SK-N-SH (cell line): ENCODE results near the gene TAOK3.

Experiments used
- EP300 ChIP-seq, 2 experiments: IDR thresholded peaks; 2 replicates each; pipeline versions ENCODE4 v1.4.0 to v1.6.1; 2012; ENCODE audit warnings: borderline replicate concordance in 1 of 2, low read depth in 1 of 2, low read length in 1 of 2
- EZH2phosphoT487 ChIP-seq: fragments of 200-600 bp; sonication (generic); IDR thresholded peaks from 2 replicates; pipeline ENCODE4 v1.6.1; 2017; ENCODE audit warnings: low read depth, mixed run types, mild to moderate bottlenecking, antibody characterized with exemption, moderate library complexity, borderline replicate concordance
- JUND ChIP-seq: IDR thresholded peaks from 2 replicates; pipeline ENCODE4 v1.4.0; 2012
- YY1 ChIP-seq: IDR thresholded peaks from 2 replicates; pipeline ENCODE4 v1.4.0; 2012; ENCODE audit warnings: low read depth, mild to moderate bottlenecking
- TF ChIP-seq, protein P1 (sequence below): fragments of 150-350 bp; IDR thresholded peaks from 2 replicates; pipeline ENCODE4 v1.6.1; 2016; ENCODE audit warnings: mild to moderate bottlenecking, low read depth, low read length
- TF ChIP-seq, protein P2 (sequence below): fragments of 150-350 bp; IDR thresholded peaks from 2 replicates; pipeline ENCODE4 v1.6.1; 2017; ENCODE audit warnings: antibody characterized with exemption, low read length, low read depth, borderline replicate concordance
- TF ChIP-seq, protein P3 (sequence below): fragments of 200-600 bp; sonication (generic); IDR thresholded peaks from 2 replicates; pipeline ENCODE4 v1.6.1; 2017; ENCODE audit warnings: antibody characterized with exemption, mild to moderate bottlenecking, moderate library complexity

DNA sequence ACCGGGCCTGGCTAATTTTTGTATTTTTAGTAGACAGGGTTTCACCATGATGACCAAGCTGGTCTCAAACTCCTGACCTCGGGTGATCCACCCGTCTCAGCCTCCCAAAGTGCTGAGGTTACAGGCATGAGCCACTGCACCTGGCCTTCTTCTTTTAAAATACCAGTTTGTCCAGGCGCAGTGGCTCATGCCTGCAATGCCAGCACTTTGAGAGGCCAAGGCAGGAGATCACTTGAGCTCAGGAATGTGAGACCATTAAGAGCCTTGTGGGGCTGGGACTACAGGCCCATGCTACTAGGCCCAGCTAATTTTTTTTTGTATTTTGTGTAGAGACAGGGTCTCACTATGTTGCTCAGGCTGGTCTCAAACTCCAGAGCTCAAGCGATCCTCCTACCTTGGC lies 244.8 kb downstream of the TAOK3 start:
- TF ChIP-seq EZH2phosphoT487 (no peak), JUND (no peak), YY1 (no peak), EP300 (IDR thresholded peaks at IDR 0.05; ENCODE audit: borderline replicate concordance in 1 of 2, low read depth in 1 of 2, low read length in 1 of 2) (no peak)
- TF ChIP-seq, protein P1, sequence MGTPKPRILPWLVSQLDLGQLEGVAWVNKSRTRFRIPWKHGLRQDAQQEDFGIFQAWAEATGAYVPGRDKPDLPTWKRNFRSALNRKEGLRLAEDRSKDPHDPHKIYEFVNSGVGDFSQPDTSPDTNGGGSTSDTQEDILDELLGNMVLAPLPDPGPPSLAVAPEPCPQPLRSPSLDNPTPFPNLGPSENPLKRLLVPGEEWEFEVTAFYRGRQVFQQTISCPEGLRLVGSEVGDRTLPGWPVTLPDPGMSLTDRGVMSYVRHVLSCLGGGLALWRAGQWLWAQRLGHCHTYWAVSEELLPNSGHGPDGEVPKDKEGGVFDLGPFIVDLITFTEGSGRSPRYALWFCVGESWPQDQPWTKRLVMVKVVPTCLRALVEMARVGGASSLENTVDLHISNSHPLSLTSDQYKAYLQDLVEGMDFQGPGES = no peak
- TF ChIP-seq, protein P2, sequence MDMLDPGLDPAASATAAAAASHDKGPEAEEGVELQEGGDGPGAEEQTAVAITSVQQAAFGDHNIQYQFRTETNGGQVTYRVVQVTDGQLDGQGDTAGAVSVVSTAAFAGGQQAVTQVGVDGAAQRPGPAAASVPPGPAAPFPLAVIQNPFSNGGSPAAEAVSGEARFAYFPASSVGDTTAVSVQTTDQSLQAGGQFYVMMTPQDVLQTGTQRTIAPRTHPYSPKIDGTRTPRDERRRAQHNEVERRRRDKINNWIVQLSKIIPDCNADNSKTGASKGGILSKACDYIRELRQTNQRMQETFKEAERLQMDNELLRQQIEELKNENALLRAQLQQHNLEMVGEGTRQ = no peak
- TF ChIP-seq, protein P3, sequence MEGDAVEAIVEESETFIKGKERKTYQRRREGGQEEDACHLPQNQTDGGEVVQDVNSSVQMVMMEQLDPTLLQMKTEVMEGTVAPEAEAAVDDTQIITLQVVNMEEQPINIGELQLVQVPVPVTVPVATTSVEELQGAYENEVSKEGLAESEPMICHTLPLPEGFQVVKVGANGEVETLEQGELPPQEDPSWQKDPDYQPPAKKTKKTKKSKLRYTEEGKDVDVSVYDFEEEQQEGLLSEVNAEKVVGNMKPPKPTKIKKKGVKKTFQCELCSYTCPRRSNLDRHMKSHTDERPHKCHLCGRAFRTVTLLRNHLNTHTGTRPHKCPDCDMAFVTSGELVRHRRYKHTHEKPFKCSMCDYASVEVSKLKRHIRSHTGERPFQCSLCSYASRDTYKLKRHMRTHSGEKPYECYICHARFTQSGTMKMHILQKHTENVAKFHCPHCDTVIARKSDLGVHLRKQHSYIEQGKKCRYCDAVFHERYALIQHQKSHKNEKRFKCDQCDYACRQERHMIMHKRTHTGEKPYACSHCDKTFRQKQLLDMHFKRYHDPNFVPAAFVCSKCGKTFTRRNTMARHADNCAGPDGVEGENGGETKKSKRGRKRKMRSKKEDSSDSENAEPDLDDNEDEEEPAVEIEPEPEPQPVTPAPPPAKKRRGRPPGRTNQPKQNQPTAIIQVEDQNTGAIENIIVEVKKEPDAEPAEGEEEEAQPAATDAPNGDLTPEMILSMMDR = no peak
